SK-N-SH (cell line): ENCODE data around the gene SPIRE1. TPM values are rescaled to one million over a fixed set of nuclear protein-coding genes. Genes with fewer than 3 reads are reported as not detected.

Experiments
- CTCF ChIA-PET: fragments of 300-600, 350-600 bp; formaldehyde crosslinking; extraction: SDS; loops from one replicate; lab custom pipeline; 2021; lab: Yijun Ruan, JAX
- POLR2A ChIA-PET: fragments of 350-600 bp; sonication (Branson Sonifier 250); formaldehyde crosslinking; extraction: SDS; loops from one replicate; lab custom pipeline; 2020; ENCODE audit warnings: antibody characterized with exemption, inconsistent platforms; lab: Yijun Ruan, JAX
- DNase-seq: peaks from one replicate; pipeline ENCODE4 v3.0.0; 2012
- H2AFZ ChIP-seq: fragments of 200-600 bp; sonication (generic); 2 replicates; pipeline ENCODE4 v1.8.1; 2016; ENCODE audit warnings: antibody characterized with exemption, mild to moderate bottlenecking, low read depth
- H3F3A ChIP-seq: fragments of 200-600 bp; sonication (generic); replicated peaks from 2 replicates; pipeline ENCODE3; 2016; ENCODE audit warnings: antibody characterized with exemption, mild to moderate bottlenecking; ENCODE audit not compliant: insufficient read depth
- H3K27ac ChIP-seq, 2 experiments: fragments of 200-500 bp in 1 of 2; fragments of 200-600 bp in 1 of 2; sonication (Bioruptor generic) in 1 of 2; sonication (generic), shearing (Covaris generic) in 1 of 2; 2 replicates each; pipeline versions ENCODE4 v1.5.1 to v1.6.1; 2014 to 2016; ENCODE audit warnings: low read depth in 2 of 2, inconsistent platforms in 1 of 2, low read length in 1 of 2, mild to moderate bottlenecking in 1 of 2, mixed read lengths in 1 of 2
- H3K27me3 ChIP-seq: fragments of 200-600 bp; sonication (generic), shearing (Covaris generic); 2 replicates; pipeline ENCODE4 v1.6.1; 2016; ENCODE audit warnings: mixed run types; ENCODE audit not compliant: insufficient read depth
- H3K36me3 ChIP-seq, 2 experiments: fragments of 200-500 bp in 1 of 2; fragments of 200-600 bp in 1 of 2; sonication (Bioruptor generic) in 1 of 2; sonication (generic) in 1 of 2; replicated peaks in 1 of 2; 2 replicates each; pipeline versions ENCODE3 to v1.5.1; 2014 to 2016; ENCODE audit warnings: low read length in 1 of 2, mild to moderate bottlenecking in 1 of 2; ENCODE audit not compliant: insufficient read depth in 2 of 2, control insufficient read depth in 1 of 2
- H3K4me1 ChIP-seq, 2 experiments: fragments of 200-500 bp in 1 of 2; fragments of 200-600 bp in 1 of 2; sonication (Bioruptor generic) in 1 of 2; sonication (generic), shearing (Covaris generic) in 1 of 2; 2 replicates each; pipeline versions ENCODE4 v1.5.1 to v1.6.1; 2014 to 2016; ENCODE audit warnings: low read depth in 1 of 2, low read length in 1 of 2, mixed run types in 1 of 2; ENCODE audit not compliant: insufficient read depth in 2 of 2, control insufficient read depth in 1 of 2
- H3K4me2 ChIP-seq: fragments of 200-600 bp; sonication (generic), shearing (Covaris generic); 2 replicates; pipeline ENCODE4 v1.6.1; 2017; ENCODE audit warnings: mixed run types
- H3K4me3 ChIP-seq, 2 experiments: fragments of 200-500 bp in 1 of 2; fragments of 200-600 bp in 1 of 2; sonication (Bioruptor generic) in 1 of 2; sonication (generic), shearing (Covaris generic) in 1 of 2; 2 replicates each; pipeline versions ENCODE4 v1.5.1 to v1.8.1; 2014 to 2016; ENCODE audit warnings: low read depth in 2 of 2, inconsistent platforms in 1 of 2, low read length in 1 of 2, mild to moderate bottlenecking in 1 of 2, mixed read lengths in 1 of 2, moderate library complexity in 1 of 2
- H3K79me2 ChIP-seq: fragments of 200-600 bp; sonication (generic); 2 replicates; pipeline ENCODE4 v1.8.1; 2017; ENCODE audit warnings: mild to moderate bottlenecking; ENCODE audit not compliant: insufficient read depth
- H3K9ac ChIP-seq: fragments of 200-600 bp; sonication (generic); 2 replicates; pipeline ENCODE4 v1.6.1; 2017; ENCODE audit warnings: mixed run types
- H3K9me2 ChIP-seq: fragments of 200-600 bp; sonication (generic); 2 replicates; pipeline ENCODE4 v1.6.1; 2017; ENCODE audit warnings: mixed run types
- H3K9me3 ChIP-seq: fragments of 200-600 bp; sonication (generic); 2 replicates; pipeline ENCODE4 v1.6.1; 2017; ENCODE audit warnings: mixed run types, mild to moderate bottlenecking, moderate library complexity
- H4K20me1 ChIP-seq: fragments of 200-600 bp; sonication (generic); 2 replicates; pipeline ENCODE4 v1.6.1; 2017; ENCODE audit warnings: mild to moderate bottlenecking, mixed run types; ENCODE audit not compliant: insufficient read depth
- CHD2 ChIP-seq: fragments of 150-350 bp; IDR thresholded peaks from 2 replicates; pipeline ENCODE4 v1.6.1; 2018; ENCODE audit warnings: low read length; ENCODE audit not compliant: partially characterized antibody
- ELF1 ChIP-seq: IDR thresholded peaks from 2 replicates; pipeline ENCODE4 v1.4.0; 2012
- GABPA ChIP-seq: IDR thresholded peaks from 2 replicates; pipeline ENCODE4 v1.4.0; 2012; ENCODE audit warnings: low read depth, mild to moderate bottlenecking
- GATA2 ChIP-seq: sonication (generic); formaldehyde crosslinking; IDR thresholded peaks from 2 replicates; pipeline ENCODE4 v1.5.0; 2020; ENCODE audit warnings: mild to moderate bottlenecking, missing genetic modification reagents
- IRF3 ChIP-seq: fragments of 150-350 bp; IDR thresholded peaks from 2 replicates; pipeline ENCODE4 v1.6.1; 2016; ENCODE audit warnings: mild to moderate bottlenecking, low read depth, low read length
- JUND ChIP-seq: IDR thresholded peaks from 2 replicates; pipeline ENCODE4 v1.4.0; 2012
- MXI1 ChIP-seq: IDR thresholded peaks from 2 replicates; pipeline ENCODE4 v1.6.1; 2012; ENCODE audit warnings: mild to moderate bottlenecking, low read depth, low read length, improper control_type of control experiment
- NFIC ChIP-seq: IDR thresholded peaks from 2 replicates; pipeline ENCODE4 v1.4.0; 2012; ENCODE audit warnings: borderline replicate concordance
- NRF1 ChIP-seq: IDR thresholded peaks from 2 replicates; pipeline ENCODE4 v1.6.1; 2012; ENCODE audit warnings: low read depth, mild to moderate bottlenecking, low read length
- POLR2AphosphoS5 ChIP-seq: IDR thresholded peaks from 2 replicates; pipeline ENCODE4 v1.6.1; 2012; ENCODE audit warnings: low read depth, low read length
- RFX5 ChIP-seq: IDR thresholded peaks from 2 replicates; pipeline ENCODE4 v1.6.1; 2012; ENCODE audit warnings: mild to moderate bottlenecking, improper control_type of control experiment, low read length
- SIN3A ChIP-seq: IDR thresholded peaks from 2 replicates; pipeline ENCODE4 v1.6.1; 2012; ENCODE audit warnings: low read depth, mild to moderate bottlenecking, low read length, moderate library complexity, borderline replicate concordance
- TAF1 ChIP-seq: IDR thresholded peaks from 2 replicates; pipeline ENCODE4 v1.6.1; 2012; ENCODE audit warnings: low read depth, mild to moderate bottlenecking, low read length, moderate library complexity, borderline replicate concordance
- TCF12 ChIP-seq: IDR thresholded peaks from 2 replicates; pipeline ENCODE4 v1.4.0; 2012
- USF2 ChIP-seq: fragments of 150-350 bp; IDR thresholded peaks from 2 replicates; pipeline ENCODE4 v1.6.1; 2017; ENCODE audit warnings: antibody characterized with exemption, low read length, low read depth, borderline replicate concordance
- ZBTB33 ChIP-seq: IDR thresholded peaks from 2 replicates; pipeline ENCODE4 v1.4.0; 2012; ENCODE audit warnings: low read depth, borderline replicate concordance
- WGBS: methylation state at CpG from one replicate; pipeline ENCODE4 v1.1.6; 2017; ENCODE audit warnings: low lambda C conversion rate; 5-methylcytosine and 5-hydroxymethylcytosine counted together
- polyA plus RNA-seq, 3 experiments: library from polyadenylated mRNA; depleted of rRNA; stranded (reverse); fragments of >200 nt; gene quantifications; 2 replicates each; pipeline ENCODE4 v1.2.3, GENCODE V29; 2012
- TF ChIP-seq, protein P1 (sequence below): IDR thresholded peaks from 2 replicates; pipeline ENCODE4 v1.4.0; 2012; ENCODE audit warnings: low read depth, borderline replicate concordance
- TF ChIP-seq, protein P2 (sequence below): fragments of 200-600 bp; sonication (generic); IDR thresholded peaks from 2 replicates; pipeline ENCODE4 v1.6.1; 2017; ENCODE audit warnings: antibody characterized with exemption, mild to moderate bottlenecking, moderate library complexity

SPIRE1 gene
- polyA plus RNA-seq, 1 of the 3 experiments (the other 2 are of a cell fraction) = 6.7 TPM

DNA sequence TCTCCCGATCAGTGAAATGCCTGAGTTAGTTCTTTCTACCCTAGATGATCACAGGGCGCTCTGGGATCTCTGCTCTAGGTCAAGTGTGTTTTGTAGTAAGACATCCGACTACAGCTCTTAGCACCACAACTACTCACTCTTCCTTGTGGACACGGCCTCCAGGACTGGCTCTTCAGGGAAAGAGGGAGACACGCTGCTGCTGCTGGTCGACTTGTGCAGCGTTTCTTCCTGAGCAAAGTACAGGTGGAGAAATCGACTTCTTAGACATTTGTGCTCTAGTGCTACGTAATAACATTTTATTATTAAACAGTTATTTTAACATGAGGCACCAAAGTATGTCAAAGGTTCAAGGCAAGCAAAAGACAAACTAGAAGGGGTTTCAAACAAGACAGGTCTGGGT lies 193.2 kb downstream of the SPIRE1 start:
- Histone ChIP-seq H3K4me3 (no peak overlapping the region), H3K79me2 (no peaks in the 10 kb centered on the region), H3K4me1 (peaks cover 0 to 9% of the 10 kb centered on the region in 2 experiments; a peak in 1 of 4 replicates), H3K9me3 (no peaks in the 10 kb centered on the region), H4K20me1 (no peaks in the 10 kb centered on the region), H3K36me3 (peaks cover 3 to 29% of the 10 kb centered on the region in 2 experiments), H3K27me3 (no peaks in the 10 kb centered on the region), H3K4me2 (no peak overlapping the region), H3F3A (no peaks in the 10 kb centered on the region), H3K9ac (no peak overlapping the region), H3K27ac (no peak overlapping the region), H2AFZ (no peak overlapping the region), H3K9me2 (no peaks in the 10 kb centered on the region)
- WGBS = 92% methylated on average over 9 of the region's 9 CpGs
- TF ChIP-seq RFX5 (no peak), NFIC (no peak), POLR2AphosphoS5 (no peak), ZBTB33 (no peak), SIN3A (no peak), CHD2 (no peak), IRF3 (no peak), JUND (no peak), MXI1 (no peak), USF2 (no peak), ELF1 (no peak), TCF12 (no peak), TAF1 (no peak), GATA2 (CRISPR knock-in tag) (no peak), NRF1 (no peak), GABPA (no peak)
- TF ChIP-seq, protein P1, sequence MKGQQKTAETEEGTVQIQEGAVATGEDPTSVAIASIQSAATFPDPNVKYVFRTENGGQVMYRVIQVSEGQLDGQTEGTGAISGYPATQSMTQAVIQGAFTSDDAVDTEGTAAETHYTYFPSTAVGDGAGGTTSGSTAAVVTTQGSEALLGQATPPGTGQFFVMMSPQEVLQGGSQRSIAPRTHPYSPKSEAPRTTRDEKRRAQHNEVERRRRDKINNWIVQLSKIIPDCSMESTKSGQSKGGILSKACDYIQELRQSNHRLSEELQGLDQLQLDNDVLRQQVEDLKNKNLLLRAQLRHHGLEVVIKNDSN = no peak
- TF ChIP-seq, protein P2, sequence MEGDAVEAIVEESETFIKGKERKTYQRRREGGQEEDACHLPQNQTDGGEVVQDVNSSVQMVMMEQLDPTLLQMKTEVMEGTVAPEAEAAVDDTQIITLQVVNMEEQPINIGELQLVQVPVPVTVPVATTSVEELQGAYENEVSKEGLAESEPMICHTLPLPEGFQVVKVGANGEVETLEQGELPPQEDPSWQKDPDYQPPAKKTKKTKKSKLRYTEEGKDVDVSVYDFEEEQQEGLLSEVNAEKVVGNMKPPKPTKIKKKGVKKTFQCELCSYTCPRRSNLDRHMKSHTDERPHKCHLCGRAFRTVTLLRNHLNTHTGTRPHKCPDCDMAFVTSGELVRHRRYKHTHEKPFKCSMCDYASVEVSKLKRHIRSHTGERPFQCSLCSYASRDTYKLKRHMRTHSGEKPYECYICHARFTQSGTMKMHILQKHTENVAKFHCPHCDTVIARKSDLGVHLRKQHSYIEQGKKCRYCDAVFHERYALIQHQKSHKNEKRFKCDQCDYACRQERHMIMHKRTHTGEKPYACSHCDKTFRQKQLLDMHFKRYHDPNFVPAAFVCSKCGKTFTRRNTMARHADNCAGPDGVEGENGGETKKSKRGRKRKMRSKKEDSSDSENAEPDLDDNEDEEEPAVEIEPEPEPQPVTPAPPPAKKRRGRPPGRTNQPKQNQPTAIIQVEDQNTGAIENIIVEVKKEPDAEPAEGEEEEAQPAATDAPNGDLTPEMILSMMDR = no peak
- CTCF ChIA-PET = no interaction called here
- DNase-seq = no peak
- POLR2A ChIA-PET = no interaction called here
